Measurements from ENCODE around the gene TRIO.

GRCh38 chr5:14261856-14262611, 118.9 kb downstream of the TRIO start:
- TF ChIP-seq CTCF (IDR thresholded peaks at IDR 0.05; ENCODE audit: poor library complexity) (no peak), EZH2phosphoT487 (IDR thresholded peaks at IDR 0.05; ENCODE audit: low read depth, severe bottlenecking, unreplicated experiment) (no peak), EZH2 (IDR thresholded peaks at IDR 0.05; ENCODE audit: borderline replicate concordance) (no peak)
